Endothelial cell of umbilical vein (primary cell): ENCODE results near the gene BMX.

Experiments used
- EZH2 ChIP-seq: IDR thresholded peaks from 2 replicates; pipeline ENCODE4 v1.6.1; 2012; ENCODE audit warnings: borderline replicate concordance, low read depth, mild to moderate bottlenecking, moderate library complexity, low read length, inconsistent platforms; ENCODE audit not compliant: severe bottlenecking
- FOS ChIP-seq: IDR thresholded peaks from 2 replicates; pipeline ENCODE4 v1.6.1; 2011; ENCODE audit warnings: mild to moderate bottlenecking, low read length, moderate library complexity, borderline replicate concordance; ENCODE audit not compliant: insufficient read depth
- GATA2 ChIP-seq: IDR thresholded peaks from 2 replicates; pipeline ENCODE4 v1.7.0; 2011; ENCODE audit warnings: low read depth, mild to moderate bottlenecking, moderate library complexity, mixed read lengths, low read length; ENCODE audit not compliant: insufficient read length, insufficient read depth
- POLR2A ChIP-seq: IDR thresholded peaks from 2 replicates; pipeline ENCODE4 v1.6.1; 2012; ENCODE audit warnings: low read depth, mild to moderate bottlenecking, control low read depth, low read length
- POLR2AphosphoS5 ChIP-seq: IDR thresholded peaks from 2 replicates; pipeline ENCODE4 v1.6.1; 2012; ENCODE audit warnings: low read depth, mild to moderate bottlenecking, control low read depth, low read length, moderate library complexity; ENCODE audit not compliant: insufficient read depth
- TF ChIP-seq, protein P1 (sequence below), 2 donors: IDR thresholded peaks; 1 replicate in 1 of 2; 2 replicates in 1 of 2; pipeline ENCODE4 v1.5.1; 2011; ENCODE audit warnings: low read length in 2 of 2, mild to moderate bottlenecking in 2 of 2, moderate library complexity in 2 of 2, control low read depth in 1 of 2, inconsistent platforms in 1 of 2, low read depth in 1 of 2; ENCODE audit not compliant: insufficient read depth in 1 of 2; ENCODE audit errors: extremely low read depth in 1 of 2
- TF ChIP-seq, protein P2 (sequence below): IDR thresholded peaks from 2 replicates; pipeline ENCODE4 v1.6.1; 2011; ENCODE audit not compliant: insufficient read depth, insufficient read length

DNA sequence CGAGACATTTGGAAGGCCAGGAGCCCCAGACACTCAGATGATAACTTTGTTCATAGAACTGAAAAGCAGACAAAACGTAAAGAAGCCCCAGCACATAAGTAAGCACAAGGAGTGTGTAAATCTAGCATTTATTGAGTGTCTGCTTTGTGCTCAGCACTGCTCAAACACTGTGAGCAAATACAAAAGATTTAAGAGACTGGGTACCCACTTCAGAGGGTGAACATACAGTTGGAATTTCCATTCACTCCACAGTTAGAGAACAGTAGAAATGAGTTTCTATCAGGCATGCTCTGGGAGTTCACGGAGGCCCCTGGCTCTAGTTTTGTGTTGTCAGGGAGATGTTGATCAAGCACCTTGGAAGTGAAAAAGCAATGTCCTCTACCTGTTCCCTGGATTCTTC, 60.3 kb downstream of the BMX start:
- TF ChIP-seq POLR2A (no peak), POLR2AphosphoS5 (no peak), FOS (no peak), EZH2 (no peak), GATA2 (no peak)
- TF ChIP-seq, protein P1, sequence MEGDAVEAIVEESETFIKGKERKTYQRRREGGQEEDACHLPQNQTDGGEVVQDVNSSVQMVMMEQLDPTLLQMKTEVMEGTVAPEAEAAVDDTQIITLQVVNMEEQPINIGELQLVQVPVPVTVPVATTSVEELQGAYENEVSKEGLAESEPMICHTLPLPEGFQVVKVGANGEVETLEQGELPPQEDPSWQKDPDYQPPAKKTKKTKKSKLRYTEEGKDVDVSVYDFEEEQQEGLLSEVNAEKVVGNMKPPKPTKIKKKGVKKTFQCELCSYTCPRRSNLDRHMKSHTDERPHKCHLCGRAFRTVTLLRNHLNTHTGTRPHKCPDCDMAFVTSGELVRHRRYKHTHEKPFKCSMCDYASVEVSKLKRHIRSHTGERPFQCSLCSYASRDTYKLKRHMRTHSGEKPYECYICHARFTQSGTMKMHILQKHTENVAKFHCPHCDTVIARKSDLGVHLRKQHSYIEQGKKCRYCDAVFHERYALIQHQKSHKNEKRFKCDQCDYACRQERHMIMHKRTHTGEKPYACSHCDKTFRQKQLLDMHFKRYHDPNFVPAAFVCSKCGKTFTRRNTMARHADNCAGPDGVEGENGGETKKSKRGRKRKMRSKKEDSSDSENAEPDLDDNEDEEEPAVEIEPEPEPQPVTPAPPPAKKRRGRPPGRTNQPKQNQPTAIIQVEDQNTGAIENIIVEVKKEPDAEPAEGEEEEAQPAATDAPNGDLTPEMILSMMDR (IDR thresholded peaks at IDR 0.05; ENCODE audit: extremely low read depth in 1 of 2, insufficient read depth in 1 of 2, low read depth in 1 of 2, low read length in 2 of 2), result no peak
- TF ChIP-seq, protein P2, sequence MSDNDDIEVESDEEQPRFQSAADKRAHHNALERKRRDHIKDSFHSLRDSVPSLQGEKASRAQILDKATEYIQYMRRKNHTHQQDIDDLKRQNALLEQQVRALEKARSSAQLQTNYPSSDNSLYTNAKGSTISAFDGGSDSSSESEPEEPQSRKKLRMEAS, result no peak
